ENCODE data around the gene METTL23. TPM values are rescaled to one million over a fixed set of nuclear protein-coding genes. Genes with fewer than 3 reads are reported as not detected.

Gene METTL23
- polyA plus RNA-seq, 1 donor from 2014 or later: 59.8 TPM

DNA sequence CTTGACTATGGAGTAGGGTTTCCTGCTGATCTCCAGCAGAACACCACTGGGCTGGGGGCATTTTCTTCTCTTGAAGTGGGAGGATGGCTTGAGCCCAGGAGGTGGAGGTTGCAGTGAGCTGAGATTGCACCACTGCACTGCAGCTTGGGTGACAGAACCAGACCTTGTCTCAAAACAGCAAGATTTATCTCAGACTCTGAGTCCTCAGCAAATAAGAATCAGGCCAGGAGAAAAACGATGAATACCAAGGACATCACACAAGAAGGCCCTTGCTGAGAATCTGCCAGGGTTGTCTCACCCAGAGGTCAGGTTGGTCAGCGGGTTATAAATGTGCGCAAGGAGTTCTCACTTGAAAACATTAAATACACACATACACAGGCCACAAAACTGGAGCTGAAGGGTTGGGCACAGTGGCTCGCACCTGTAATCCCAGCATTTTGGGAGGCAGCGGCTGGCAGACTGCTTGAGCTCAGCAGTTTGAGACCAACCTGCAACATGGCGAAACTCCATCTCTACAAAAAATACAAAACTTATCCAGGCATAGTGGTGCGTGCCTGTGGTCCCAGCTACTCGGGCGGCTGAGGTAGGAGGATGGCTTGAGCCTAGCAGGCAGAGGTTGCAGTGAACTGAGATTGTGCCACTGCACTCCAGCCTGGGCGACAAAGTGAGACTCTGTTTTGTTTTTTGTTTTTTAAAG is 23.6 kb upstream of the METTL23 start:
- no peak overlapping the region for H3K9ac ChIP-seq (ENCODE audit: low read length)
- H3F3A ChIP-seq (ENCODE audit: insufficient read depth, low read length, poor library complexity, severe bottlenecking): no peaks in the 10 kb centered on the region
- no peak overlapping the region for H3K27ac ChIP-seq (ENCODE audit: low read length)
- H3K9me2 ChIP-seq (ENCODE audit: insufficient read depth, low read length): no peaks in the 10 kb centered on the region
- no peaks in the 10 kb centered on the region for H3K9me3 ChIP-seq (ENCODE audit: low read length)
- no peak overlapping the region for H2AFZ ChIP-seq (ENCODE audit: low read depth, low read length)
- H3K27me3 ChIP-seq (ENCODE audit: insufficient read depth, low read depth, low read length): no peaks in the 10 kb centered on the region
- H3K36me3 ChIP-seq (ENCODE audit: insufficient read depth, low read length): no peaks in the 10 kb centered on the region
- no peak overlapping the region for H3K4me3 ChIP-seq (ENCODE audit: low read length)
- no peak for TF ChIP-seq POLR2AphosphoS5 (IDR thresholded peaks at IDR 0.05)
- no peak for TF ChIP-seq EZH2 (IDR thresholded peaks at IDR 0.05; ENCODE audit: borderline replicate concordance, insufficient read depth, low read length, poor library complexity, severe bottlenecking)
- TF ChIP-seq, protein P1, sequence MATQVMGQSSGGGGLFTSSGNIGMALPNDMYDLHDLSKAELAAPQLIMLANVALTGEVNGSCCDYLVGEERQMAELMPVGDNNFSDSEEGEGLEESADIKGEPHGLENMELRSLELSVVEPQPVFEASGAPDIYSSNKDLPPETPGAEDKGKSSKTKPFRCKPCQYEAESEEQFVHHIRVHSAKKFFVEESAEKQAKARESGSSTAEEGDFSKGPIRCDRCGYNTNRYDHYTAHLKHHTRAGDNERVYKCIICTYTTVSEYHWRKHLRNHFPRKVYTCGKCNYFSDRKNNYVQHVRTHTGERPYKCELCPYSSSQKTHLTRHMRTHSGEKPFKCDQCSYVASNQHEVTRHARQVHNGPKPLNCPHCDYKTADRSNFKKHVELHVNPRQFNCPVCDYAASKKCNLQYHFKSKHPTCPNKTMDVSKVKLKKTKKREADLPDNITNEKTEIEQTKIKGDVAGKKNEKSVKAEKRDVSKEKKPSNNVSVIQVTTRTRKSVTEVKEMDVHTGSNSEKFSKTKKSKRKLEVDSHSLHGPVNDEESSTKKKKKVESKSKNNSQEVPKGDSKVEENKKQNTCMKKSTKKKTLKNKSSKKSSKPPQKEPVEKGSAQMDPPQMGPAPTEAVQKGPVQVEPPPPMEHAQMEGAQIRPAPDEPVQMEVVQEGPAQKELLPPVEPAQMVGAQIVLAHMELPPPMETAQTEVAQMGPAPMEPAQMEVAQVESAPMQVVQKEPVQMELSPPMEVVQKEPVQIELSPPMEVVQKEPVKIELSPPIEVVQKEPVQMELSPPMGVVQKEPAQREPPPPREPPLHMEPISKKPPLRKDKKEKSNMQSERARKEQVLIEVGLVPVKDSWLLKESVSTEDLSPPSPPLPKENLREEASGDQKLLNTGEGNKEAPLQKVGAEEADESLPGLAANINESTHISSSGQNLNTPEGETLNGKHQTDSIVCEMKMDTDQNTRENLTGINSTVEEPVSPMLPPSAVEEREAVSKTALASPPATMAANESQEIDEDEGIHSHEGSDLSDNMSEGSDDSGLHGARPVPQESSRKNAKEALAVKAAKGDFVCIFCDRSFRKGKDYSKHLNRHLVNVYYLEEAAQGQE (IDR thresholded peaks at IDR 0.05; ENCODE audit: borderline replicate concordance): no peak
- no peak for TF ChIP-seq RAD21 (conservative IDR thresholded peaks at IDR 0.05)
- TF ChIP-seq, protein P2, sequence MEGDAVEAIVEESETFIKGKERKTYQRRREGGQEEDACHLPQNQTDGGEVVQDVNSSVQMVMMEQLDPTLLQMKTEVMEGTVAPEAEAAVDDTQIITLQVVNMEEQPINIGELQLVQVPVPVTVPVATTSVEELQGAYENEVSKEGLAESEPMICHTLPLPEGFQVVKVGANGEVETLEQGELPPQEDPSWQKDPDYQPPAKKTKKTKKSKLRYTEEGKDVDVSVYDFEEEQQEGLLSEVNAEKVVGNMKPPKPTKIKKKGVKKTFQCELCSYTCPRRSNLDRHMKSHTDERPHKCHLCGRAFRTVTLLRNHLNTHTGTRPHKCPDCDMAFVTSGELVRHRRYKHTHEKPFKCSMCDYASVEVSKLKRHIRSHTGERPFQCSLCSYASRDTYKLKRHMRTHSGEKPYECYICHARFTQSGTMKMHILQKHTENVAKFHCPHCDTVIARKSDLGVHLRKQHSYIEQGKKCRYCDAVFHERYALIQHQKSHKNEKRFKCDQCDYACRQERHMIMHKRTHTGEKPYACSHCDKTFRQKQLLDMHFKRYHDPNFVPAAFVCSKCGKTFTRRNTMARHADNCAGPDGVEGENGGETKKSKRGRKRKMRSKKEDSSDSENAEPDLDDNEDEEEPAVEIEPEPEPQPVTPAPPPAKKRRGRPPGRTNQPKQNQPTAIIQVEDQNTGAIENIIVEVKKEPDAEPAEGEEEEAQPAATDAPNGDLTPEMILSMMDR (IDR thresholded peaks at IDR 0.05; ENCODE audit: poor library complexity, severe bottlenecking): no peak
- no peak for TF ChIP-seq MXI1 (conservative IDR thresholded peaks at IDR 0.05; ENCODE audit: poor library complexity, severe bottlenecking)
- TF ChIP-seq TAF1 (IDR thresholded peaks at IDR 0.05; ENCODE audit: low read depth): no peak
- H4K20me1 ChIP-seq (ENCODE audit: insufficient read depth): no peaks in the 10 kb centered on the region
- peaks cover 44% of the 10 kb centered on the region for H3K79me2 ChIP-seq (replicated peaks; ENCODE audit: insufficient read depth, low read length)
- H3K4me2 ChIP-seq (ENCODE audit: low read length): no peak overlapping the region

DNA sequence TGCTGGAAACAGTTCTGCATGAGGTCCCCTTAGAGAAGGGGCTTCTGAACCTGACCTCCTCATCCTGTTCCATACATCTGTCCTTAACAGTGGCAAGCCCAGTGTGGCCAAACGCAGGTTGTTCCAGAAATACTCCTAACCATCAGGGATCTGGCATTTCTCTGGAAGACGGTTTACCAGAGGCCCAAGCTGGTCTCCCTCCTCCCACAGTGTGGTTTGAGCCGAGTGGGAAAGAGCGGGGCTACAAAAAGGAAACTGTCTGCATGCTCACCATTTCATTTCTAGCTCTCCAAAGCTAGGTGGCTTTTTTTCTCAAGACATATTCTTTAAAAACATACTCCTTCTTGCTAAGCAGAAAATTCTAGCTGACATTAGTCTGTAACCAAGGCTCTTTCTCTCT is 21.8 kb upstream of the METTL23 start:
- TF ChIP-seq, protein P1 (IDR thresholded peaks at IDR 0.05; ENCODE audit: borderline replicate concordance): no peak
- TF ChIP-seq EP300 (conservative IDR thresholded peaks at IDR 0.05; ENCODE audit: poor library complexity, severe bottlenecking): no peak
- no peak for TF ChIP-seq RAD21 (conservative IDR thresholded peaks at IDR 0.05)
- no peak for TF ChIP-seq TAF1 (IDR thresholded peaks at IDR 0.05; ENCODE audit: low read depth)
- TF ChIP-seq POLR2AphosphoS5 (IDR thresholded peaks at IDR 0.05): no peak
- TF ChIP-seq EZH2 (IDR thresholded peaks at IDR 0.05; ENCODE audit: borderline replicate concordance, insufficient read depth, low read length, poor library complexity, severe bottlenecking): no peak
- TF ChIP-seq, protein P2 (IDR thresholded peaks at IDR 0.05; ENCODE audit: poor library complexity, severe bottlenecking): no peak
- TF ChIP-seq SMC3 (conservative IDR thresholded peaks at IDR 0.05; ENCODE audit: poor library complexity): no peak
- Histone ChIP-seq H4K20me1 (ENCODE audit: insufficient read depth) (no peaks in the 10 kb centered on the region), H3K4me2 (ENCODE audit: low read length) (no peak overlapping the region)

More for the DNA sequence above, 21.8 kb upstream of the METTL23 start:
- no peaks in the 10 kb centered on the region for H3K36me3 ChIP-seq (ENCODE audit: insufficient read depth, low read length)
- no peaks in the 10 kb centered on the region for H3K27me3 ChIP-seq (ENCODE audit: insufficient read depth, low read depth, low read length)
- H3F3A ChIP-seq (ENCODE audit: insufficient read depth, low read length, poor library complexity, severe bottlenecking): no peaks in the 10 kb centered on the region
- H3K79me2 ChIP-seq (replicated peaks; ENCODE audit: insufficient read depth, low read length): peaks cover 34% of the 10 kb centered on the region
- no peaks in the 10 kb centered on the region for H3K9me2 ChIP-seq (ENCODE audit: insufficient read depth, low read length)
- H3K4me3 ChIP-seq (ENCODE audit: low read length): no peak overlapping the region
- H2AFZ ChIP-seq (ENCODE audit: low read depth, low read length): no peak overlapping the region
- H3K9ac ChIP-seq (ENCODE audit: low read length): no peak overlapping the region
- no peaks in the 10 kb centered on the region for H3K9me3 ChIP-seq (ENCODE audit: low read length)
- H3K27ac ChIP-seq (ENCODE audit: low read length): no peak overlapping the region
